Fibroblast of the aortic adventitia (primary cell): ENCODE measurements around the gene LIMA1. TPM values are rescaled to one million over a fixed set of nuclear protein-coding genes. Genes with fewer than 3 reads are reported as not detected.
A peak's percentile ranks its signal among the peaks of the same experiment; 100 is the strongest.

Experiments used
- DNase-seq: peaks from one replicate; pipeline ENCODE4 v3.0.0-alpha.2; 2010; ENCODE audit warnings: low read depth
- H3K4me3 ChIP-seq: 2 replicates; pipeline ENCODE4 v1.5.1; 2011; ENCODE audit warnings: low read depth, mild to moderate bottlenecking, control low read depth, low read length, moderate library complexity
- CTCF ChIP-seq: IDR thresholded peaks from 2 replicates; pipeline ENCODE4 v1.5.1; 2011; ENCODE audit warnings: mild to moderate bottlenecking, low read length, control low read depth, inconsistent platforms; ENCODE audit not compliant: insufficient read depth
- total RNA-seq: library from RNA; depleted of rRNA; stranded (reverse); fragments of >200 nt; gene quantifications from 2 replicates; pipeline ENCODE4 v1.2.3, GENCODE V29; 2012; ENCODE audit warnings: low replicate concordance

The LIMA1 gene
- total RNA-seq, 1 donor, result 229 TPM

GRCh38 chr12:50188241-50188781 is 95.0 kb downstream of the LIMA1 start:
- H3K4me3 ChIP-seq, result no peak overlapping the region
- DNase-seq, result peak; percentile 68
- no peak for TF ChIP-seq CTCF

GRCh38 chr12:50187084-50187900 is 96.0 kb downstream of the LIMA1 start:
- no peak overlapping the region for H3K4me3 ChIP-seq
- peak; percentile 93 for DNase-seq
- no peak for TF ChIP-seq CTCF

GRCh38 chr12:50186681-50187080 is 96.6 kb downstream of the LIMA1 start:
- DNase-seq, result peak; percentile 68
- no peak overlapping the region for H3K4me3 ChIP-seq
- TF ChIP-seq CTCF, result no peak

GRCh38 chr12:50185970-50186663 is 97.2 kb downstream of the LIMA1 start:
- TF ChIP-seq CTCF, result no peak
- DNase-seq, result peak; percentile 85
- H3K4me3 ChIP-seq, result no peak overlapping the region

GRCh38 chr12:50185301-50185895 is 97.9 kb downstream of the LIMA1 start:
- no peak for DNase-seq
- no peak overlapping the region for H3K4me3 ChIP-seq
- no peak for TF ChIP-seq CTCF

- DNase-seq, result no peak
- TF ChIP-seq CTCF, result no peak
- H3K4me3 ChIP-seq, result no peak overlapping the region
Measured at GRCh38 chr12:50184261-50184660, 99.1 kb downstream of the LIMA1 start.
